ENCODE data around the gene PAPOLG.
A peak's percentile ranks its signal among the peaks of the same experiment; 100 is the strongest.

Gene PAPOLG

GRCh38 chr2:60847854-60848253, 91.8 kb downstream of the PAPOLG start:
- H4K20me1 ChIP-seq (ENCODE audit: insufficient read depth, low read length) = no peaks in the 10 kb centered on the region
- peak overlapping the region; percentile 60; the same call in 1 of the 2 replicates for H2AFZ ChIP-seq (ENCODE audit: low read length)
- H3K27ac ChIP-seq (ENCODE audit: low read depth, low read length, poor library complexity, severe bottlenecking) = peak overlapping the region; percentile 48
- H3K36me3 ChIP-seq (ENCODE audit: insufficient read depth, low read length) = no peaks in the 10 kb centered on the region
- H3K4me2 ChIP-seq (ENCODE audit: low read length) = no peak overlapping the region
- TF ChIP-seq EZH2 (IDR thresholded peaks at IDR 0.05; ENCODE audit: borderline replicate concordance, low read length) = no peak
- TF ChIP-seq CTCF (IDR thresholded peaks at IDR 0.05; ENCODE audit: low read length) = no peak
- H3K4me1 ChIP-seq (ENCODE audit: insufficient read depth, low read length, severe bottlenecking) = peaks cover 36% of the 10 kb centered on the region
- H3K9ac ChIP-seq (ENCODE audit: low read length) = peak overlapping the region; percentile 28; the same call in 1 of the 2 replicates
- no peaks in the 10 kb centered on the region for H3K9me2 ChIP-seq (ENCODE audit: low read depth, low read length)
- H3K4me3 ChIP-seq (ENCODE audit: low read depth, low read length, poor library complexity, severe bottlenecking) = no peak overlapping the region
- no peaks in the 10 kb centered on the region for H3K27me3 ChIP-seq (ENCODE audit: insufficient read depth, low read length)
- H3K9me3 ChIP-seq (ENCODE audit: low read length) = no peaks in the 10 kb centered on the region
- no peaks in the 10 kb centered on the region for H3K79me2 ChIP-seq (ENCODE audit: insufficient read depth, low read length)
- H3F3A ChIP-seq (ENCODE audit: insufficient read depth, low read length) = no peaks in the 10 kb centered on the region

Measured in OCI-LY1 (cell line).